Activated CD4-positive, CD25-positive, alpha-beta regulatory T cell treated with anti-CD3 and anti-CD28 coated beads, Interleukin-2, amount 50 U/mL, for 16 hours (primary cell): ENCODE measurements around the gene SPINT2.
"Not testable (repeated sequence)": the region's sequence is repeated elsewhere in the genome, so short reads cannot be mapped to it uniquely, and the experiment has no call there.

ENCODE experiments used
- DNase-seq: peaks from one replicate; pipeline ENCODE4 v3.0.0-alpha.2; 2020; ENCODE audit warnings: low read depth, low spot score

Gene SPINT2, protein sequence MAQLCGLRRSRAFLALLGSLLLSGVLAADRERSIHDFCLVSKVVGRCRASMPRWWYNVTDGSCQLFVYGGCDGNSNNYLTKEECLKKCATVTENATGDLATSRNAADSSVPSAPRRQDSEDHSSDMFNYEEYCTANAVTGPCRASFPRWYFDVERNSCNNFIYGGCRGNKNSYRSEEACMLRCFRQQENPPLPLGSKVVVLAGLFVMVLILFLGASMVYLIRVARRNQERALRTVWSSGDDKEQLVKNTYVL

DNA sequence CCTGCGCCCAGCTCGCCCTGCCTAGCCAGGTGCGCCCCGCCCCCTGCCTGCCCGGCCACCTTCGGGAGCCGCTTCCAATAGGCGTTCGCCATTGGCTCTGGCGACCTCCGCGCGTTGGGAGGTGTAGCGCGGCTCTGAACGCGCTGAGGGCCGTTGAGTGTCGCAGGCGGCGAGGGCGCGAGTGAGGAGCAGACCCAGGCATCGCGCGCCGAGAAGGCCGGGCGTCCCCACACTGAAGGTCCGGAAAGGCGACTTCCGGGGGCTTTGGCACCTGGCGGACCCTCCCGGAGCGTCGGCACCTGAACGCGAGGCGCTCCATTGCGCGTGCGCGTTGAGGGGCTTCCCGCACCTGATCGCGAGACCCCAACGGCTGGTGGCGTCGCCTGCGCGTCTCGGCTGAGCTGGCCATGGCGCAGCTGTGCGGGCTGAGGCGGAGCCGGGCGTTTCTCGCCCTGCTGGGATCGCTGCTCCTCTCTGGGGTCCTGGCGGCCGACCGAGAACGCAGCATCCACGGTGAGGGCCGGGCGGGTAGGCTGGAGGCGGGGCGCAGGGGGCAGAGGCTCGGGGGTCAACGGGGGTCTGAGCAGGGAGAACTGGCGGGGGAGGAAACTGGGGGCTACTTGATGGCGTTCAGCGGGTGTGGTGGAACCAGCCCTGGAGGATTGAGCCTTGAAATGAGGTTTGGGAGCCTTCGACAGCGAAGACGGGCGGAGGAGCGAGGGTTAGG lies at the start of gene SPINT2:
TSS of gene SPINT2 (plus strand) at position 88 of the 727 bp plus-strand sequence. CDS start at position 408, 320 bp downstream.
- DNase-seq, result peak; percentile 2

DNA sequence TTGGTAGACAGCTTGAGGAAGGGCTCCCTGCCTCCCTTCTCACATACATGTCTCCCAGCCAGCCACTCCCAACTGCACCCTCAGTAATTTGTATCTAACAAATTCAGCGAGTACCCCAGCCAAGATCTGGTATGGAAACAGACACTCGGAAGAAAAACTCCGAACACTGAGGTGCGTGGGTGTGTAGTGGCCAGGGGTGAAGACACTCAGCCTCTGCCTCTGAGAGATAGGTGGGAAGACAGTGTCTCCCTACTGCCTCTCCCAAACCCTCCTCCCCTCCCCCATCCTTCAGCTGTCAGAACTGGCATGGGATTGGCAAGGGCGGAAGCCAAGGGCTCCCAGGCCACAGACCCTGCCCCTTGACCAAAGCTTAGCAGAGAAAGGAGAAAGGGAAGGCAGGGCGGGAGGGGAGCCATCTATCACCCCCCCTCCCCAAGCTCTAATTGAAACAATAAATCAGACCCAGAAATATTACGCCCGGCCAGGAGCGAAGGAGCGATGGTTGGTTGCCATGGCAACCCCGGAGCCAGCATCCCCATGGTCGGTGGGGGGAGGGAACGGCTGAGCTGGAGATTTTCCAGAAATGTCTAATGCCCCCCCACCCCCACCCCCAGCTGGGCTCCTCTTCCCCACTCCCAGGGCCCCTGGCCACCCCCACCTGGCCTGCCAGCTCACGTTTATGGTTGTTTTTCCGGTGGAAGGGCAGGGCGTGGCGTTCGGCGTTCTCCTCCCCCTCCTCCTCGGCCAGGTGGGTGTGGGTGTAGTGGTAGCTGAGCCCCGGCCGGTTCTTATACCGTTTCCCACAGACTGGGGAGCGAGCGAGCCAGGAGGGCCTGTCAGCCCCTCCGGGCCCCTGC lies 47.4 kb upstream of the SPINT2 start:
- DNase-seq, result no peak

DNA sequence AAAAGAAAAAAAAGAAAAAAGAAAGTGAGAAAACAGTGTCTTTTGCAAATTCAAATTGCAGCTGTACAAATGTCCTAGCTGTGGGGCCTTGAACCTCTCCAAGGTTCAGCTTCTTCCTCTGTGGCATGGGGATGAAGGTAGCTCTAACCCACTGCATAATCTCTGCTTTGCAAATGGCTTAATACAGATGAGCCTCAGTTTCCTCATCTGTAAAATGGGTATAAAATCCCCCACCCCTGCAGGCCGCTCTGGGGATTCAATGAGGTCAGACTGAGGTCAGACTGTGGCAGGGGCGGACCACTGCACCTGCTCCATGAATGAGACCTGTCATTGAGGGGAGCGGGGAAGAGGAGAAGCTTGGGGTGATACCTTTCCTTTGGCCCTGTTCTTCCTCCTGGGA lies 46.2 kb upstream of the SPINT2 start:
- DNase-seq, result no peak

DNA sequence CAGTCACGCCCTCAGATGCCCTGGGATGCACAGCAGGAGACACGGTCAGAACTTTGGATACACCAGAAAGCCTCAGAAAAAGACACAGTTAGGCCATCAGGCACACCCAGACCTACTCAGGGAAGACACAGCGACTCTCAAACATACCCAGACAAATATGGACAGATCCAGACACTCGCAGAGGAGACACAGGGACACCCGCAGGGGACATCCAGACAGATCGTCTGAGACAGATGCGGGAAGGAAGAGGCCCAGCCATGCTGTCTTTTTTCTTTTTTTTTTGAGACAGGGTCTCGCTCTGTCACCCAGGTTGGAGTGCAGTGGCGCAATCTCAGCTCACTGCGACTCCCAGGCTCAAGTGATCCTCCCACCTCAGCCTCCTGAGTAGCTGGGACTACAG lies 45.2 kb upstream of the SPINT2 start:
- DNase-seq, result no peak

DNA sequence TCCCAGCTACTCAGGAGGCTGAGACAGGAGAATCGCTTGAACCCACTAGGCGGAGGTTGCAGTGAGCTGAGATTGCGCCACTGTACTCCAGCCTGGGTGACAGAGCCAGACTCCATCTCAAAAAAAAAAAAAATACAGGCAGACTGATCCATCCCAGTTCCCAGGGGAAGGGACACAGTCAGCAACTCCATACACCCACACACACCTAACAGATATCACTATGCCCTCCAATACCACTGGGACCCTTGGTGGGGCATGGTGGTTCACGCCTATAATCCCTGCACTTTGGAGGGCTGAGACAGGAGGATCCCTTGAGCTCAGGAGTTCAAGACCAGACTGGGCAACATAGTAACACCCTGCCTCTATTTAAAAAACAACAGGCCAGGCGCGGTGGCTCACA lies 43.0 kb upstream of the SPINT2 start:
- DNase-seq, result no peak

DNA sequence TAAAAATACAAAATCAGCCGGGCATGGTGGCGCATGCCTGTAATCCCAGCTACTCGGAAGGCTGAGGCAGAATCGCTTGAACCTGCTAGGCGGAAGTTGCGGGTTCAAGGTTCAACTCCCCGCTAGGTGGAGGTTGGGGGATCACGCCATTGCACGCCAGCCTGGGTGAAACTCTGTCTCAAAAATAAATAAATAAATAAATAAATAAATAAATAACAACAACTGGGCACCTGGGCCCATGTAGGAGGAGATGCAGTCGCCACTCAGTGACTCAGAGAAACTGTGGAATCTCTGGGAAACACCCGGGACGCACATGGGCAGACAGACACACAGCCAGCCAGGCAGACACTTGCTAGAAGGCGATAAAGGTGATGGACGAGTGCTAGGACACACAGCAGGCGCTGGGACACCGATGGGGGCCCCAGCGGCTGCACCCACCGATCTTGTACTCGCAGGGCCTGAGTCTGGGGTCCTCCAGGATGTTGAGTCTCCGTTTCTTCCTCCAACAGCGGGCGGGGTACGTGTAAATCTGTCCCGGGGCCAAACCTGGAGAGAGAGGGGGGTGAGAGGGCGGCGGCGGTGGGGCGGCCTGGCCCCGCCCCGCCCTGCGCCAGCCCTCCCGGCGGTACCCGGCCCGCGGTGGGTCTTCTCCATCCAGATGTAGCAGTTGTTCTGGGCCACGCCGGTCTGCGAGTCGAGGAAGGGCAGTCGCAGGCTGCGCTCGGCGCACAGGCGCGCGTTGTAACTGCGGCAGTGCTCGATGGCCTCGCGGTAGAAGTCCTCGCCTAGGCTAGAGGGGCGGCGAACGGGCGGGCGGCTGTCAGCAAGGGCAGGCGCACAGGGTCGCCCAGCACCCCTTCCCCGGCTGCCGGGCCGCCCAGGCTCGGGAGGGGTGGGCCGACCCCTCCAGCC lies 42.2 kb upstream of the SPINT2 start:
- DNase-seq, result no peak

DNA sequence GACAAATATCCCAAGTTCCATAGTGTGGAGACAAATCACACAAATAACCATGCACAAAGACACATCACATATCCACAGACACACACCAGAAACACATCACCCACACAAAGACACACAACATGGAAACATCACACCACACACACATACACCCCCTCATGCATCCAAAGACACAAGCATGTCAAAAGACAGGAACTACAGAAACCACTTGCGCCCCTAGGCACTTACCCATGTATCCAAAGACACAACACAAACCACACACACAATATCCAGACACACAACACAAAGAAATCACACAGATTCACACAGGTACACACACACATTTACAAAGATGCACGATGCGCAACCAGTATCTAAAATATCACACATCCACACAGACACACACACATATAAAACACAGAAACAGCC lies 41.3 kb upstream of the SPINT2 start:
- DNase-seq, result no peak

DNA sequence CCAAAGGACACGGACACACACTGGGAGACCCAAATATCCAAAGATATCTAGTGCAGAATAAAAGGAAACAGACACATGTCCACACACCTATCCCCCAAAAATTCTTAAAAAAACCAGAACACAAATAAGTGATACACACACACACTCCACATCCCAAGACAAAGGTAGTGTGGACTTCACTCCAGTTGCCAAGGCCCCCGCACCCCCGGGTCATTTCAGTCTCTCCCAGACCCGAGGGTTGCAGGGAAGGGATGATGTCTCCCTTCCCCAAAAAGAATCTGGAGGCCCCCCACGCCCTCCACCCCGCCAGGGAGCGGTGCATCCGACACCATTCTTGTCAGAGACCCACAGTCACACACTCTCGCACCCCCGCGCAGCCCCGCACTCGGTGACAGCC lies 40.8 kb upstream of the SPINT2 start:
- DNase-seq, result no peak

DNA sequence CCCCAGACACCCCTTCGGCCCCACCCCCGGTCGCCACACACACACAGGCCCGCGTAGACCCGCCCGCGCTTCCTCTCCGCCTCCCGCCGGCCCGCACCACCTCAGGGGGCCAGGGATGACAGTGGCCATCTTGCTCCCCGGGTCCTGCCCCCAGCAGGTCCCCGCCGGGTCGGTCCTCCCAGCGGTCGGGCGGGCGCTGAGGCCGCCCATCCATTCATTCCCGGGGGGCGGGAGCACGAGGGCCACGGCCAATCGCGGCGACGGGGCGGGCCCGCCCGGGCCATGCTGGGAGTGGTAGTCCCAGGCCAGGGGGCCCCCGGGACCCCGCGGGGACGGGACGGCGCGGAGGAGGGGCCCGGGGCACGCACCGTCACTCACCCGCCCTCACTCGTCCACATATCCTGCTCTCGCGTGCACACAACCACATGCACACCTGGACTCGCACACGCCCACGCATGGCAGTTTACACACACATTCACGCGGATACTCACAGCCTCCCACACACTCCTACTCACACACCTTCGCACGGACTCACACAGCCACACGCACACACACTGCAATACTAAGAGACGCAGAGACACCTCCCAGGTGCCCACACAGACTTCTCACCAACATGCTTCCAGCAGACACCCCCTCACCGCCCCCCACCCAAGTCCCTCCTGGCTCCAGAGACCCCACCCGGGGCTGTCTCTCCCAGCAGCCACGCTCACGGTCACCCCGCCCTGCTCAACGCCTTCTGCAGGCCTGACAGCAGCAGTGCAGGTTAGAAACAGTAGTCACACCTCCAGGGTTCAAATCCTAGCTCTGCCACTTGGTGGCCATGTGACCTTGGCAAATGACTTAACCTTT lies 40.1 kb upstream of the SPINT2 start, which contains the start of gene DPF1:
TSS of gene DPF1 (minus strand) at position 209 of the 849 bp plus-strand sequence. CDS start at position 129, 80 bp downstream.
- no peak for DNase-seq

DNA sequence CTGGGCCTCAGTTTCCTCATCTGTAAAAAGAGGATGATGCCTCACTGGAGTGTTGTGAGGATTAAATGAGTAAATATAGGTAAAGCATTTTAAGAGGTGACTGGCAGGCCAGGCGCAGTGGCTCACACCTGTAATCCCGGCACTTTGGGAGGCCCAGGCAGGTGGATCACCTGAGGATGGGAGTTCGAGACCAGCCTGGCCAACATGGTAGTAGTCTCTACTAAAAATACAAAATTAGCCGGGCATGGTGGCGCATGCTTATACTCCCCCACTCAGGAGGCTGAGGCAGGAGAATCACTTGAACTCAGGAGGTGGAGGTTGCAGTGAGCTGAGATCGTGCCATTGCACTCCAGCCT lies 39.5 kb upstream of the SPINT2 start:
- not testable (repeated sequence) for DNase-seq

DNA sequence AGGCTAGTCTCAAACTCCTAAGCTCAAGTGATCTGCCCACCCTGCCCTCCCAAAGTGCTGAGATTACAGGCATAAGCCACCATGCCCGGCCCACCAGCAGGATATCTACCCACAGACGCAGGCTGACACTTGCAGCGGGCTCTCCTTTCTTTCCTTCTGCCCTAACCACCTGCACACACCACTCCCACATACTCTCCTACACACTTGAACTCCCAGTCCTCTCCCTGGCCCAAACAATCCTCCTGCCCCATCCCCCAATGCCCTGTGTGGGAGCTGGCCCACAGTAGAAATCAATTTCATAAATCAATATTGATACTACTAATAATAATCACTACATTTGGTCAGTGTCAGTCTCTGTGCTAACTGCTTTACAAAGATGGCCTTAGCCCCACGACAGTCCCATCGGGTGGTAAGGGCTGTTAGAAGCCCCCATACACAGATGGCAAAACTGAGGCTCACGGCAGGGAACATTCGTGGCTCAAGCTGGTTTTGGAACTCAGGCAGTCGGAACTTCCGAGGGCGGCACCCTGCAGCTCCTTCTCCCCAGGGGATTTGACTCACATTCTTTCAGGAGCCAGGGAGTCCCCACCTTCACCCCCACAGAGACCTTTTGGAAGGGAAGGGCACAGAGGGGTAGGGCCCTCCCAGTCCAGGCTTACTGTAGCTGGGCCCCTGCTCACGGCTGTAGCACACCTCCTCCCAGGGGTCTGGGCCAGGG lies 36.9 kb upstream of the SPINT2 start:
- no peak for DNase-seq

DNA sequence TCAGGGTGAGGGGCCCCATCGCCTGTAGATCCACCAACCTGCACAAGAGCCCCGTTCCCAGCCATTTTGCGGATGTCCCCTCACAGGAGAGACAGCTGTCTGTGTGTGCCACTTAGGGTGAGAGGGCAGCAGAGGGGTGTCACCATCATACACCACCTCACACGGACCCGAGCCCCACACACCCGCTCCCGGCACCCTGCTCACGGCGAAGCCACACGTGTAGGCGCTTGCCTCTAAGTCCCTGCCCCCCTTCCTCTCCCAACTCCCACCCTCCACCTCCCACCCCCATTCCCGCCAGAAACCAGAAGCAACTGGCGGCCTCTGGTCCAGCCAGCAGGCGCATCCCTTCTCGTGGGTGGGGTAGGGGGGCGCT lies 36.4 kb upstream of the SPINT2 start:
- no peak for DNase-seq

DNA sequence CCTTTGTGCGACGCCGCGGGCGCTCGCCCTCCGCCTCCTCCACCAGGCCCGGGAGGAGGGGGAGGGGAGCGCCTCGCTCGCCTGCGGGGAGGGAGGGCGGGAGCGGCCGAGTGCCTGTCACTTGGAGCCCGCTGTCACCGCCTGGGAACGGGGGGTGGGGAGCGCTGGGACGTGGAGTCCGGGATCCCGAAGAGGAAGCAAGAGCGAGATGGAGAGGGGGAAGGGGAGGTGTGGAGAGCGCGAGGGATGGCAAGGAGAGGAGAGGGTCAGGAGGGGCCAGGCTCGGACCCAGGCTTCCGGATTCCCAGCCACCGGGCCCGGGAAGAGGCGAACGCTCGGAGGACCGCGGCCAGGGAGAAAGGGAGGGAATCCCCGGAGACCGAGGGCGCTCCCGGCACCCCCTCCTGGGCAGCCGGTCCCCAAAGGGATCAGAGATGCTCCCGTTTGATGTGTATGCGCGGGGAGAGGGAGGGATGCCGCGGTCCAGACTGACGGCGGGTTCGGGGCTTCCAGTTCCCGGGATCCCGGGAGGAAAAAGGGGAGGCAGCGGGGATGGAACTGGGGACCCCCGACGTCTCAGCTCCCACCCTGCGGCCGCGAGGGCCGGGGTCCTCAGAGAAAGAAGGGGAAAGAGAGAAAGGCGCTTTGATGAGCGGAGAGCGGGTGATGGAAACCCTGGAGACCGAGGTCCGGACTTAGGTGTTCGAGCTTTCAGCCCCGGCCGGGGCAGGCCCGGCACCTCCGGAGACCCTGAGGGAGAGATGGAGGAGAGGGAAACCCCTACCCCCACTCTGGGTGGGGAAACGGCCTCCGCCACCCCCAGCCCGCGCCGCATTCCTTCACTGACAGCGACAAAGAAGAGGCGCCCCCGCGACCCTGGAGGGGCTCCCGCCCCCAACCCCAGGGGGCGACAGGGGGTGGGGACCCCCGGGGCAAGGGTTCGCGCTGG lies 35.6 kb upstream of the SPINT2 start:
- no peak for DNase-seq

DNA sequence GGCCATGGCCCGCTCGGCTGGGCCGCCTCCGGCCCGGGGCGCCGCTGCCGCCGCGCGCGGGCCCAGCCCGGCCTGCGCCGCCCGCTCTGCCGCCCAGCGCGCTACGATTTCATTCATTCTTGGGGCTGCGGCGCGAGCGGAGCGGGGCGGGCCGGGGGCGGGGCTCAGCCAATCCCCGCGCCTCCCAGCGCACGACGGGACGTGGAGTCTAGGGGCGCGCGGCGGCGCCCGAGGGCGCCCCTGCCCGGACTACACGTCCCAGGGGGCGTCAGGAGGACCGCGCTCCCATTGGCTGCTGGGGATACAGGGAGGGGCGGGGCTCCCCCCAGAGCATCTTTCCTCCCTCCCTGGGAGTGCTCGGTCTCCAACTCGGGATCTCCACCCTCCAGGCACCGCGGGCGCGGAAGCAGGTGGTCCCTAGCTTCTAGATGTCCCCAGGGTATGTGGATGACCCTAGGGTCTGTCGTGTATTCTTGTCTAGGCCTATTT lies 34.7 kb upstream of the SPINT2 start:
- DNase-seq, result peak; percentile 40

DNA sequence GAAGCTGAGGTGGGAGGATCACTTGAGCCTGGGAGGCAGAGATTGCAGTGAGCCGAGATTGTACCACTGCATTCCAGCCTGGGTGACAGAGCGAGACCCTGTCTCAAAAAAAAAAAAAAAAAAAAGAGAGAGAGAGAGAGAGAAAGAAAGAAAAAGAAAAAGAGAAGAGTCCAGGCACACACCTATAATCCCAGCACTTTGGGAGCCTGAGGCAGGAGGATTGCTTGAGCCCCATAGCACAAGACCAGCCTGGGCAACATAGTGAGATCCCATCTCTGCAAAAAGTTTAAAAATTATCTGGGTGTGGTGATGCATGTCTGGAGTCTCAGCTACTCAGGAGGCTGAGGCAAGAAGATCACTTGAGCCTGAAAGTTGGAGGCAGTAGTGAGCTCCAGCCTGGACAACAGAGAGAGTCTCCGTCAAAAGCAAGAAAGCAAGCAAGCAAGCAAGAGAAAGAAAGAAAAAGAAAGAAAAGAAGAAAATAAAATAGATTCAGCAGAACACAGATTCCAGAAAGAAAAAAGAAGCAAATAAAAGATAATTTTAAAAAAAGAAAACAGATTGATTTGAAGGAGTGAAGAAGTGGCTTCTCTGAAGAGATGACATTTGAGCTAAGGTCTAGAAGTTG lies 33.8 kb upstream of the SPINT2 start:
- not testable (repeated sequence) for DNase-seq

DNA sequence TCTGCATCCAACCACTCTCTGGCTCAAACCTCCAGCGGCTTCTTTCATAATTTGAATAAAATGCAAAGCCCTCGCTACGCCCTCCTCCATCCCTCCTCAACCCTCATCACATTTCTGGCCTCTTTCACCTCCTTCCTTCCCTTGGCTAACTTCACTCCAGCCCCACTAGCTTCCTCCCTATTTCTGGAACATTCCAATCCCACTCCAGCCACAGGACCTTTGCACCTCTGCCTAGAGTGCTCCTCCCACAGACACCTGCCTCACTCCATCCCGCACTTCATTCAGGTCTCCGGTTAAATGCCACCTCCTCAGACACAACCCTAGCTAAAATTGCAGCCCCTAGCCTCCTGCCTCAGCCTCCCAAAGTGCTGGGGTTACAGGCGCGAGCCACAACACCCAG lies 32.5 kb upstream of the SPINT2 start:
- no peak for DNase-seq

DNA sequence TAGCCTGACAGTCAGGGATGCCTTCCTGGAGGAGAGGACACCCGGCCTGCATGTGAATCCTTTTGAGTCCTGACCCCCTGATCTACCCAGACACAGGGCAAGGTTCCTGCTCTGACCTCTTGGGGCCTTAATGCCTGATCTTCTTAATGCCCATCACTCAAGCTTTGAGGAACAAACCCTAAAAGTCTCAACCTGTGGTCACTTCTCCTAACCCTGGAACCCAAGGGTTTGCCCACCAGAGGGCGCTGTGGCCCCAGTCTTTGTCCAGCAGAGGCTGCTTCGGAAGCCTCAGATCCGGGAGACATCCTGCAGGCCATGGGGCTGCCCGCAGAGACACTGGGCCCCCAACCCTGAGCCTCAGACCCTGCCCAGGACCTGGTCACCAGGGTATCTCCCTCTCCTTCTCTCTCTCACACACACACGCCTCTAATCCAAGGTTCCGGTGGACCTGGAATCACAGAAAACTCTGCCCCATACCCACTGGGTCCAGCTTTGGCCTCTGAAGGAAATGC lies 30.6 kb upstream of the SPINT2 start:
- peak; percentile 46 for DNase-seq

DNA sequence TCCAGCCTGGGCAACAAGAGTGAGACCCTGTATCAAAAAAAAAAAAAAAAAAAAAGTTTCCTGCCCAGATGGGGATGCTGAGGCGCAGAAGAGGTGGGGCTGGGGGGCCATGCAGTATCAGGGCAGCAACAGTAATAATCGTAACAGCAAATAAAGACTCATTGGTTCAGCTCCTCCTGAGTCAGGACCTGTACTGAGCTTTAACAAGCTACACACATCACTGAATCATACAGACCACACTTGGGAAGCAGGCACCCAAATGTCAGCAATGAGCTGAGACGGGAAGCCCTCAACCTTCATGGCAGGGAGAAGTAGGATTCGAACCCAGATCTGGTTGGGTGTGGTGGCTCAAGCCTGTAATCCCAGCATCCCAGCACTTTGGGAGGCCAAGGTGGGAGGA lies 29.8 kb upstream of the SPINT2 start:
- no peak for DNase-seq
